Hindlimb muscle (tissue), 1 donor: ENCODE data around the gene MEIS3. TPM values are rescaled to one million over a fixed set of nuclear protein-coding genes. Genes with fewer than 3 reads are reported as not detected.

Experiments used
- DNase-seq: peaks from one replicate; pipeline ENCODE4 v3.0.0-alpha.2; 2013
- polyA plus RNA-seq: library from polyadenylated mRNA; unstranded; fragments of 120-200 nt; gene quantifications from one replicate; pipeline ENCODE4 v1.2.1, GENCODE V29; 2013; ENCODE audit not compliant: insufficient read length

Gene MEIS3
- polyA plus RNA-seq, 1 donor: 6.5 TPM

DNA sequence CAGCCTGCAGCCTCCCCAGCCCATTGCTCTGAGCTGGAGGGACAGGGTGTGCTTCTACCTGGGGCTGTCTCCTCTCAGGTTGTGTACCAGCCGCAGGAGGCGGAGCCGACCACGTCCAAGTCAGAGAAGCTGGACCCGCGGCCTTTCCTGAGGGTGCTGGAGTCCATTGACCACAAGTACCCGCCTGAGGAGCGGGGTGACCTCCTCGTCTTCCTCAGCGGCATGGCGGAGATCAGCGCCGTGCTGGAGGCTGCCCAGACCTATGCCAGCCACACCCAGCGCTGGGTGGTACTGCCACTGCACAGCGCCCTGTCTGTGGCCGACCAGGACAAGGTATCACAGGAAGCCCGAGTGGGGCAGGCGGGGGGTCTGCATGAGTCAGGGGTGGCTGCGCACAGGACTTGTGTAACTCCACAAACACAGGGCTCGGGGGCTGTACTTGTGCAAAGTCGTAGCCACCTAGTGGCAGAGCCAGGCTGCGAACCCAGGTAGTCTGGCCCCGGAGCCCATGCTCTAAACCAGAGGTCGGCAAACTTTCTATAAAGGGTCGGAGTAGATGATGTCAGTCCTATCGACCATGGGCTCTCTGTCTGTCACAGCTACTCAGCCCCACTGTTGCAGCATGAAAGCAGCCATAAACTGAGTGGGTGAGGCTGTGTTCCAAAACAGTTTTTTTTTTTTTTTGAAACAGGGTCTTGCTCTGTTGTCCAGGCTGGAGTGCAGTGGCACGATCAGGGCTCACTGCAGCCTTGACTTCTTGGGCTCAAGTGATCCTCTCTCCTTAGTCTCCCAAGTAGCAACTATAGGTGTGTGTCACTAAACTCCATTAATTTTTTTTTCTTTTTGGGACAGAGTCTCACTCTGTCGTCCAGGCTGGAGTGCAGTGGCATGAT, 61.3 kb downstream of the MEIS3 start:
- DNase-seq: no peak

- no peak for DNase-seq
These were observed 62.4 kb downstream of the MEIS3 start for GRCh38 chr19:47356900-47357299.

GRCh38 chr19:47353307-47353712, 66.0 kb downstream of the MEIS3 start:
- DNase-seq: no peak

Other genes starting within 250 kb of the MEIS3 start
- gene BBC3, start 188.3 kb downstream of the MEIS3 start, polyA plus RNA-seq: 5.0 TPM
- gene CCDC9, start 163.0 kb downstream of the MEIS3 start, polyA plus RNA-seq: 26.4 TPM
- 13.9 TPM for gene INAFM1, start 144.6 kb downstream of the MEIS3 start, polyA plus RNA-seq
- gene C5AR1, start 109.7 kb downstream of the MEIS3 start, polyA plus RNA-seq: 2.9 TPM
- gene C5AR2, start 87.4 kb downstream of the MEIS3 start, polyA plus RNA-seq: 0.57 TPM
- gene DHX34, start 70.2 kb downstream of the MEIS3 start, polyA plus RNA-seq: 14.1 TPM
- gene SLC8A2, start 52.4 kb upstream of the MEIS3 start, polyA plus RNA-seq: 0.23 TPM
- 8.3 TPM for gene KPTN, start 64.7 kb upstream of the MEIS3 start, polyA plus RNA-seq
- gene NAPA, start 95.5 kb upstream of the MEIS3 start, polyA plus RNA-seq: 103 TPM
- gene ZNF541, start 153.6 kb upstream of the MEIS3 start, polyA plus RNA-seq: 0.12 TPM
- 13.4 TPM for gene BICRA, start 189.6 kb upstream of the MEIS3 start, polyA plus RNA-seq